HG02759 (cell line): ENCODE results near the gene CERS4.
A peak's percentile ranks its signal among the peaks of the same experiment; 100 is the strongest.
"Not testable (repeated sequence)": the region's sequence is repeated elsewhere in the genome, so short reads cannot be mapped to it uniquely, and the experiment has no call there.

Source experiments
- ATAC-seq: cut with Tn5 transposase; IDR thresholded peaks from one replicate; pipeline ENCODE4 v1.9.1; 2021; ENCODE audit warnings: mild to moderate bottlenecking, moderate library complexity; ENCODE audit not compliant: unreplicated experiment

The CERS4 gene

GRCh38 chr19:8209462-8210378 lies 550 bp downstream of the CERS4 start:
- ATAC-seq, result peak; percentile 76

- ATAC-seq, result no peak
Measured at GRCh38 chr19:8210421-8211101, 1.4 kb downstream of the CERS4 start.

- ATAC-seq, result no peak
Measured at GRCh38 chr19:8212212-8212611, 3.0 kb downstream of the CERS4 start.

- no peak for ATAC-seq
Measured at GRCh38 chr19:8212916-8213315, 3.7 kb downstream of the CERS4 start.

- ATAC-seq, result no peak
Measured at GRCh38 chr19:8213827-8214672, 4.9 kb downstream of the CERS4 start.

- ATAC-seq, result no peak
Measured at GRCh38 chr19:8214802-8215201, 5.6 kb downstream of the CERS4 start.

GRCh38 chr19:8215783-8216182 lies 6.6 kb downstream of the CERS4 start:
- no peak for ATAC-seq

- no peak for ATAC-seq
Measured at GRCh38 chr19:8216357-8216756, 7.2 kb downstream of the CERS4 start.

- ATAC-seq, result not testable (repeated sequence)
Measured at GRCh38 chr19:8218127-8218526, 9.0 kb downstream of the CERS4 start.

- no peak for ATAC-seq
Measured at GRCh38 chr19:8220481-8220880, 11.3 kb downstream of the CERS4 start.

- ATAC-seq, result no peak
Measured at GRCh38 chr19:8221161-8221560, 12.0 kb downstream of the CERS4 start.

- ATAC-seq, result not testable (repeated sequence)
Measured at GRCh38 chr19:8223442-8223841, 14.3 kb downstream of the CERS4 start.

GRCh38 chr19:8224394-8225145 lies 15.4 kb downstream of the CERS4 start:
- no peak for ATAC-seq

- no peak for ATAC-seq
Measured at GRCh38 chr19:8231073-8231604, 22.0 kb downstream of the CERS4 start.

- no peak for ATAC-seq
Measured at GRCh38 chr19:8233370-8233769, 24.2 kb downstream of the CERS4 start.

GRCh38 chr19:8237026-8237425 lies 27.9 kb downstream of the CERS4 start:
- ATAC-seq, result no peak

- no peak for ATAC-seq
Measured at GRCh38 chr19:8238251-8238650, 29.1 kb downstream of the CERS4 start.

- no peak for ATAC-seq
Measured at GRCh38 chr19:8239528-8240273, 30.5 kb downstream of the CERS4 start.
